Uterine smooth muscle cell (primary cell): ENCODE data around the gene XPO1. TPM values are rescaled to one million over a fixed set of nuclear protein-coding genes. Genes with fewer than 3 reads are reported as not detected.

ENCODE experiments used
- total RNA-seq: library from RNA; depleted of rRNA; stranded (reverse); fragments of >200 nt; gene quantifications from 2 replicates; pipeline ENCODE4 v1.2.3, GENCODE V29; 2014

The XPO1 gene, protein sequence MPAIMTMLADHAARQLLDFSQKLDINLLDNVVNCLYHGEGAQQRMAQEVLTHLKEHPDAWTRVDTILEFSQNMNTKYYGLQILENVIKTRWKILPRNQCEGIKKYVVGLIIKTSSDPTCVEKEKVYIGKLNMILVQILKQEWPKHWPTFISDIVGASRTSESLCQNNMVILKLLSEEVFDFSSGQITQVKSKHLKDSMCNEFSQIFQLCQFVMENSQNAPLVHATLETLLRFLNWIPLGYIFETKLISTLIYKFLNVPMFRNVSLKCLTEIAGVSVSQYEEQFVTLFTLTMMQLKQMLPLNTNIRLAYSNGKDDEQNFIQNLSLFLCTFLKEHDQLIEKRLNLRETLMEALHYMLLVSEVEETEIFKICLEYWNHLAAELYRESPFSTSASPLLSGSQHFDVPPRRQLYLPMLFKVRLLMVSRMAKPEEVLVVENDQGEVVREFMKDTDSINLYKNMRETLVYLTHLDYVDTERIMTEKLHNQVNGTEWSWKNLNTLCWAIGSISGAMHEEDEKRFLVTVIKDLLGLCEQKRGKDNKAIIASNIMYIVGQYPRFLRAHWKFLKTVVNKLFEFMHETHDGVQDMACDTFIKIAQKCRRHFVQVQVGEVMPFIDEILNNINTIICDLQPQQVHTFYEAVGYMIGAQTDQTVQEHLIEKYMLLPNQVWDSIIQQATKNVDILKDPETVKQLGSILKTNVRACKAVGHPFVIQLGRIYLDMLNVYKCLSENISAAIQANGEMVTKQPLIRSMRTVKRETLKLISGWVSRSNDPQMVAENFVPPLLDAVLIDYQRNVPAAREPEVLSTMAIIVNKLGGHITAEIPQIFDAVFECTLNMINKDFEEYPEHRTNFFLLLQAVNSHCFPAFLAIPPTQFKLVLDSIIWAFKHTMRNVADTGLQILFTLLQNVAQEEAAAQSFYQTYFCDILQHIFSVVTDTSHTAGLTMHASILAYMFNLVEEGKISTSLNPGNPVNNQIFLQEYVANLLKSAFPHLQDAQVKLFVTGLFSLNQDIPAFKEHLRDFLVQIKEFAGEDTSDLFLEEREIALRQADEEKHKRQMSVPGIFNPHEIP (N-terminal part only)
- total RNA-seq, result 308 and 361 TPM in 2 replicates

DNA sequence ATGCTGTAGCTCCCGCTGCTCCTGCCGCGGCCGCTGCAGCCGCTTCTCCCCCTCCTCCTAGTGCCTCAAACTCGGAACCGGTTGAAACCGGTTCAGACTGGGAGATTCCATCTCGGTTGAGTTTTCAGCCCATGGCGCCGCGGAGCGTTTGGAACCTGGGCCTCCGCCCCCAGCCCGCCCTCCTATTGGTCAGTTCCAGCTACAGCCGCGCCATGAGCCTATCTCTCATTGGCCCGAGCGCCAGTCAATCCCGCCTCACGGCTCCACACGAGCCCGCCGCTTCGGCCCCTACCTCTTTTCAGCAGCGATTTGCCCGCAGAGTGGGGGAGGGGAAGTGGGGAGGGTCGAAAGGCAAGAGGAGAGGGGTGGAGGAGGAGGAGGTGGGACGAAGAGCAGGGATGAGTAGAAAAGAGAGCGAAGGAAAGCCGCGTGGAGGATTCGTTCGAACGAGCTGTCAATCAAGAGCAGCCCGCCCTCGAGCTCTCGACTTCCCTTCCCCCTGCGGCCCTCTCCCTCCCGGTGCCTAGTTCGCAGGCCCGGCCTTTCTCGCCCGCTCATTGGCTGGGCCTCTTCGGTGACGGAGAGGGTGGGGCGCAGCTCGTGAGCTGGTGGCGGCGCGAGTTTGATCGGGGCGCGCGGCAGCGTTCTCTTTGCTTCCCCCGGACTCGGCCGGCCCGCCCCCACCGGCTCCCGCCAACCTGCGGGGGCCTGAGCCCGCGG lies at the start of gene XPO1:
Gene XPO1 (minus strand): TSS at position 157 of the 720 bp plus-strand sequence. CDS start 4,459 bp downstream, outside the sequence.

DNA sequence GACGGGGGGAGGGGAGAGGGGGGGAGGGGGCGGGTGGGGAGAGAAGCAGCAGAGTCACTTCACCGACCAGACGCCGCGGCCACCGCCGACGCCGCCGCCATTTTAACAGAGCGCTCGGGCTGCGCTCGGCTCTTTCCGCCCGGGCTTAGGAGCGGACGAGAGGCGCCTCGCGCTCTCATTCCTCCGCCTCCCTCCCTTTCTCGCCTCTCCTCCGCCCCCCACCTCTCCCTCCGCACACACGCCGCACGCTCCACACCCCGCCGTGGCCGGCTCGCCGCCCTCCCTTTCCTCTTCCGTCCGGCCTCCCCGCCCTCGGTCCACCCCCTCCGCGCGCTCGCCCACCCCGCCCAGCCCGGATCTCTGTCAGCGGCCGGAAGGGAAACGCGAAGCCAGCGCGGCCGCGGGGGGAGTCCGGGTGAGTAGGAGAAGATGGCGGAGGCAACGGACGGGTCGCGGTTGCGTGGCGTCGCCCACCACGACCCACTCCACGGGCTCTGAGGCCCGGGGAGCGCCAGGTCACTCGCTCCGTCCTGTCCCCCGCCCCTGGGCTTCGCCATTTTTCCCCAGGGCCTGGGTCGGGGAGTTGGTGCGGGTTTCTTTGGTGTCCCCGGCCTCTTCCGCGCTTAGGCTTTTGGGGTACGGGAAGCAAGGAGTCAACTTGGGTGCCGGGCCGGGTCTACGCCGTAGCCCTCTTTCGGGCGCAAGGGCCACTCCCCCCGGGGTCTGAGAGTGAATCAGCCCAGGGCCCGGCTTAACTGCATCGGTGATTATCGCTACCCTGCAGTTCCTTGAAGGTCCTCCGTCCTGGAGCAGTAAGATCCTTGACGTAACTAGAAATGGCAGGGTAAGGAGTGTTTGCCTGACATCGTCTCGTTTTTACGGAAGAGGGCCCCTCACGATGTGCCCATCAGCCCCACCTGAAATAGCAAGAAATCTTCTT lies 66.9 kb downstream of the XPO1 start, which contains the start of gene USP34:
Gene USP34 (minus strand): TSS at position 123 of the 940 bp plus-strand sequence. CDS start 395 bp downstream, outside the sequence.

Other genes starting within 250 kb of the XPO1 start
- gene USP34, start 67.3 kb downstream of the XPO1 start, total RNA-seq, result 117 and 135 TPM in 2 replicates